Astrocyte (in vitro differentiated cells and primary cell): ENCODE data around the gene MYO7B. TPM values are rescaled to one million over a fixed set of nuclear protein-coding genes. Genes with fewer than 3 reads are reported as not detected.
A peak's percentile ranks its signal among the peaks of the same experiment; 100 is the strongest.

Experiments used
- DNase-seq: peaks from one replicate; pipeline ENCODE4 v3.0.0-alpha.2; 2010; ENCODE audit warnings: low read depth
- FAIRE-seq: peaks from 2 replicates; lab custom pipeline; 2011; peaks lifted over from hg19 to GRCh38; lab: Jason Lieb, UNC
- H2AFZ ChIP-seq: 2 replicates; pipeline ENCODE4 v1.6.0; 2012; ENCODE audit warnings: low read depth, low read length, inconsistent platforms
- H3K27ac ChIP-seq: 2 replicates; pipeline ENCODE4 v1.5.1; 2011; ENCODE audit warnings: low read depth, low read length, inconsistent platforms
- H3K27me3 ChIP-seq: 2 replicates; pipeline ENCODE4 v1.6.0; 2011; ENCODE audit warnings: low read length, inconsistent platforms; ENCODE audit not compliant: insufficient read depth
- H3K36me3 ChIP-seq: 2 replicates; pipeline ENCODE4 v1.5.1; 2011; ENCODE audit warnings: low read length, inconsistent platforms; ENCODE audit not compliant: insufficient read depth
- H3K4me1 ChIP-seq: 2 replicates; pipeline ENCODE4 v1.5.1; 2011; ENCODE audit warnings: low read length, inconsistent platforms; ENCODE audit not compliant: insufficient read depth
- H3K4me2 ChIP-seq: 2 replicates; pipeline ENCODE4 v1.6.0; 2012; ENCODE audit warnings: low read length, inconsistent platforms
- H3K4me3 ChIP-seq: 2 replicates; pipeline ENCODE4 v1.5.1; 2011; ENCODE audit warnings: low read depth, mild to moderate bottlenecking, low read length, inconsistent platforms; ENCODE audit not compliant: insufficient read depth
- H3K79me2 ChIP-seq: 2 replicates; pipeline ENCODE4 v1.6.0; 2012; ENCODE audit warnings: mild to moderate bottlenecking, low read length, inconsistent platforms; ENCODE audit not compliant: insufficient read depth
- H3K9ac ChIP-seq: 2 replicates; pipeline ENCODE4 v1.6.0; 2012; ENCODE audit warnings: mild to moderate bottlenecking, low read length, inconsistent platforms
- H3K9me3 ChIP-seq: 2 replicates; pipeline ENCODE4 v1.5.1; 2012; ENCODE audit warnings: low read depth, mild to moderate bottlenecking, low read length, inconsistent platforms; ENCODE audit not compliant: insufficient read depth
- H4K20me1 ChIP-seq: 2 replicates; pipeline ENCODE4 v1.6.0; 2012; ENCODE audit warnings: low read length, inconsistent platforms; ENCODE audit not compliant: insufficient read depth
- H3K27ac Mint-ChIP-seq: one replicate; pipeline ENCODE4 v1.8.0; 2021; ENCODE audit warnings: mild to moderate bottlenecking, mixed read lengths; ENCODE audit not compliant: unreplicated experiment
- H3K27me3 Mint-ChIP-seq: one replicate; pipeline ENCODE4 v1.8.0; 2021; ENCODE audit warnings: low read depth, mixed read lengths; ENCODE audit not compliant: unreplicated experiment
- H3K36me3 Mint-ChIP-seq: one replicate; pipeline ENCODE4 v1.8.0; 2021; ENCODE audit warnings: low read depth, mixed read lengths; ENCODE audit not compliant: unreplicated experiment
- H3K4me1 Mint-ChIP-seq: one replicate; pipeline ENCODE4 v1.8.0; 2021; ENCODE audit warnings: low read depth, mixed read lengths; ENCODE audit not compliant: unreplicated experiment
- H3K4me3 Mint-ChIP-seq: one replicate; pipeline ENCODE4 v1.8.0; 2021; ENCODE audit warnings: mild to moderate bottlenecking, moderate library complexity, mixed read lengths; ENCODE audit not compliant: unreplicated experiment
- H3K9me3 Mint-ChIP-seq: one replicate; pipeline ENCODE4 v1.8.0; 2021; ENCODE audit warnings: mild to moderate bottlenecking, mixed read lengths; ENCODE audit not compliant: unreplicated experiment
- EZH2 ChIP-seq: IDR thresholded peaks from 2 replicates; pipeline ENCODE4 v1.6.1; 2012; ENCODE audit warnings: mild to moderate bottlenecking, low read length, inconsistent platforms; ENCODE audit not compliant: insufficient read depth
- total RNA-seq: library from RNA; stranded (reverse); gene quantifications from 2 replicates; pipeline ENCODE4 v1.2.1, GENCODE V29; 2021
- TF ChIP-seq, protein P1 (sequence below): IDR thresholded peaks from 2 replicates; pipeline ENCODE4 v1.5.1; 2011; ENCODE audit warnings: low read depth, mild to moderate bottlenecking, inconsistent platforms, low read length, moderate library complexity; ENCODE audit not compliant: insufficient read depth

Gene MYO7B
- total RNA-seq, 1 donor from 2014 or later, result 0.77 TPM

DNA sequence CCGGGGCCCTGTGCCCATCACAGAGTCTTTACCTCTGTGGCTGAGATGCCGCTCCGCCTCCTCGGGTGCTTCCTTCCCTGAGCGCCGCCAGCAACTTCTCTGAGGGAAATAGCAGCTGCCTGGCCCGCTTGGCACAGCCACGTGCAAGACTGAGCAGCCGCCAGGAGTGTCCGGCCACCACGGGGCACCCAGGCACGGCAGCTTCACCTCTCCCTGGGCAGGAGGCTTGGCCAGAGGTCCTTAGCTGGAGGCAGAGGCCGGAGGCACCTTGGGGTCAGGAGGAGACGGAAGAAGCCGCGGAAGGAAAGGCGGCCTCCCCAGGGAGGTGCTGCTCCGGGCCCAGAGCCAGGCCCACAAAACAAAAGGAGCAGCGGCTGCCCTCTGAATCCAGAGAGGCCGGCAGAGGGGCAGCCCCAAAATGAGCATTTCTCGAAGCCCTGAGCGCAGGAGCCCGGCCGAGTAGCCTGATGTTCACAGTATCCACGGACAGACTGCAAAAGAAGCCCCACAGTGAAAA is 145.9 kb downstream of the MYO7B start:
- Mint-ChIP-seq H3K9me3 (no peaks in the 10 kb centered on the region), H3K27me3 (peaks cover 26% of the 10 kb centered on the region), H3K36me3 (no peaks in the 10 kb centered on the region), H3K4me1 (peaks cover 30% of the 10 kb centered on the region), H3K4me3 (no peak overlapping the region), H3K27ac (no peak overlapping the region)
- Histone ChIP-seq H3K4me1 (no peaks in the 10 kb centered on the region), H3K9me3 (no peaks in the 10 kb centered on the region), H3K4me2 (peak overlapping the region; percentile 73), H3K27me3 (peaks cover 10% of the 10 kb centered on the region), H3K9ac (no peak overlapping the region), H3K79me2 (no peaks in the 10 kb centered on the region), H2AFZ (peak overlapping the region; percentile 81), H3K27ac (no peak overlapping the region), H3K4me3 (no peak overlapping the region), H4K20me1 (no peaks in the 10 kb centered on the region), H3K36me3 (no peaks in the 10 kb centered on the region)
- DNase-seq (no peak), FAIRE-seq (no peak)
- TF ChIP-seq, protein P1, sequence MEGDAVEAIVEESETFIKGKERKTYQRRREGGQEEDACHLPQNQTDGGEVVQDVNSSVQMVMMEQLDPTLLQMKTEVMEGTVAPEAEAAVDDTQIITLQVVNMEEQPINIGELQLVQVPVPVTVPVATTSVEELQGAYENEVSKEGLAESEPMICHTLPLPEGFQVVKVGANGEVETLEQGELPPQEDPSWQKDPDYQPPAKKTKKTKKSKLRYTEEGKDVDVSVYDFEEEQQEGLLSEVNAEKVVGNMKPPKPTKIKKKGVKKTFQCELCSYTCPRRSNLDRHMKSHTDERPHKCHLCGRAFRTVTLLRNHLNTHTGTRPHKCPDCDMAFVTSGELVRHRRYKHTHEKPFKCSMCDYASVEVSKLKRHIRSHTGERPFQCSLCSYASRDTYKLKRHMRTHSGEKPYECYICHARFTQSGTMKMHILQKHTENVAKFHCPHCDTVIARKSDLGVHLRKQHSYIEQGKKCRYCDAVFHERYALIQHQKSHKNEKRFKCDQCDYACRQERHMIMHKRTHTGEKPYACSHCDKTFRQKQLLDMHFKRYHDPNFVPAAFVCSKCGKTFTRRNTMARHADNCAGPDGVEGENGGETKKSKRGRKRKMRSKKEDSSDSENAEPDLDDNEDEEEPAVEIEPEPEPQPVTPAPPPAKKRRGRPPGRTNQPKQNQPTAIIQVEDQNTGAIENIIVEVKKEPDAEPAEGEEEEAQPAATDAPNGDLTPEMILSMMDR, result no peak
- TF ChIP-seq EZH2, result no peak

DNA sequence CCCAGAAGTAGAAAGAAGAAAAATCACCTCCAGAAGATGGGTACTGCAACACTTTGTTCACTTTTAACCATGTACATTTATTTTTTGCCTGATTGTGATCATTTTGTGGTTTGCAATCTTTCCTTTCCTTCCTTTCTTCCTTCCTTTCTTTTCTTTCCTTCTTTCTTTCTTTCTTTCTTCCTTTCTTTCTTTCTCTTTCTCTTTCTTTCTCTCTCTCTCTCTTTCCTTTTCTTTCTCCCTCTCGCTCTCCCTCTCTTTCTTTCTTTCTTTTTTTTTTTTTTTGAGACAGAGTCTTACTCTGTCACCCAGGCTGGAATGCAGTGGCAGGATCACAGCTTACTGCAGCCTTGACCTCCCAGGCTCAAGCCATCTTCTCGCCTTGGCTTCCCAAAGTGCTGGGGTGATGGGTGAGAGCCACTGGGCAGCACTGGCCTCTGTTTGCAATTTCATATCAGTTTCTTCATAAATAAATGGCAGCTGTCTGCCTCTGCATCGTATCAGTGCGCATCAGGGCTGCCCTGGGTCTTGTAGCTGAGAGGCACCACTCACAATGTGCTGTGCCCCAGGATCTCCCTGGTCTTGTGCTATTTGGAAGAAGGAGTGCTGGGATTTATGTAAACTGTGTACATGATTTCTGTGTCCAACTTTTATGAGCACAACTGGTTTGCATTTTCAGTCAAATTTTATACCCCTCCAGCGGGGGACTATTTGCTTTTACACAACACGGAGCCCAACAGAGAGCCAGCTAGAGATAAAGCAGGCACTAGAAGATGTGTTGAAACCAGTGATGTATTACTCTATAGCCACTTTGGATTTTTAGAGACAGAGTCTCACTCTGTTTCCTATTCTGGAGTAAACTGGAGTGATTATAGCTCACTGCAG is 146.7 kb downstream of the MYO7B start:
- H3K4me2 ChIP-seq, result no peak overlapping the region
- no peaks in the 10 kb centered on the region for H3K79me2 ChIP-seq
- H3K4me1 ChIP-seq, result no peaks in the 10 kb centered on the region
- H3K9ac ChIP-seq, result no peak overlapping the region
- TF ChIP-seq EZH2, result no peak
- TF ChIP-seq, protein P1, result no peak
- no peaks in the 10 kb centered on the region for H3K9me3 Mint-ChIP-seq
- H4K20me1 ChIP-seq, result no peaks in the 10 kb centered on the region
- no peak overlapping the region for H3K4me3 Mint-ChIP-seq
- no peaks in the 10 kb centered on the region for H3K36me3 ChIP-seq
- H2AFZ ChIP-seq, result no peak overlapping the region
- DNase-seq (no peak), FAIRE-seq (no peak)
- H3K36me3 Mint-ChIP-seq, result no peaks in the 10 kb centered on the region
- peaks cover 18% of the 10 kb centered on the region for H3K27me3 Mint-ChIP-seq
- no peak overlapping the region for H3K4me3 ChIP-seq
- H3K27ac ChIP-seq, result no peak overlapping the region
- no peaks in the 10 kb centered on the region for H3K9me3 ChIP-seq
- H3K4me1 Mint-ChIP-seq, result peaks cover 30% of the 10 kb centered on the region
- peak overlapping the region; percentile 62 for H3K27ac Mint-ChIP-seq
- H3K27me3 ChIP-seq, result peaks cover 7% of the 10 kb centered on the region

DNA sequence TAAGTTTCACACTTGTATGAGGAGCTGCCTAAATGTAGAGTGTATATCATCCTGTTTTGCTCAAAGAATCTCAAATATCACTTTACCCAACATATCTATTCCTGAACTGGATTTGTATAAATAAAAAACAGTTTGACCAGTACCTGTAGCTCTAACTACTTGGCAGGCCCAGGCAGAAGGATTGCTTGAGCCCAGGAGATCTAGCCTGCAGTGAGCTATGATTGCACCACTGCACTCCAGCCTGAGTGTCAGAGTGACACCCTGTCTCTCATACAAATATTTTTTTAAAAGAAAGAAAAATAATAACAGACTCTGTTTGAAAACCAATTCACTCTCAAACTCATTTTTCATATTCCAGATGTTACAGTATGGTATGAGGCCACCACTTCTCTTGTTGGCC is 147.6 kb downstream of the MYO7B start:
- Mint-ChIP-seq H3K4me1 (peaks cover 30% of the 10 kb centered on the region), H3K9me3 (no peaks in the 10 kb centered on the region), H3K27ac (no peak overlapping the region), H3K27me3 (peaks cover 9% of the 10 kb centered on the region), H3K36me3 (no peaks in the 10 kb centered on the region), H3K4me3 (no peak overlapping the region)
- no peaks in the 10 kb centered on the region for H3K9me3 ChIP-seq
- no peaks in the 10 kb centered on the region for H3K36me3 ChIP-seq
- no peak overlapping the region for H3K9ac ChIP-seq
- H3K27me3 ChIP-seq, result peaks cover 3% of the 10 kb centered on the region
- H3K4me3 ChIP-seq, result no peak overlapping the region
- TF ChIP-seq, protein P1, result no peak
- TF ChIP-seq EZH2, result no peak
- H4K20me1 ChIP-seq, result no peaks in the 10 kb centered on the region
- no peak overlapping the region for H3K4me2 ChIP-seq
- H3K4me1 ChIP-seq, result no peaks in the 10 kb centered on the region
- no peak overlapping the region for H2AFZ ChIP-seq
- H3K79me2 ChIP-seq, result no peaks in the 10 kb centered on the region
- DNase-seq (no peak), FAIRE-seq (no peak)
- H3K27ac ChIP-seq, result no peak overlapping the region
